Tibial artery (tissue), 4 donors: ENCODE results near the gene PDCD1.

Experiments used
- DNase-seq, 2 donors: peaks; one replicate each; pipeline ENCODE4 v3.0.0-alpha.2; 2019
- H3K27ac ChIP-seq, 2 donors: fragments of 200-600 bp; sonication (generic) in 1 of 2; 1 replicate in 1 of 2; 2 replicates in 1 of 2; pipeline ENCODE4 v1.5.1; 2018 to 2019; ENCODE audit warnings: mild to moderate bottlenecking in 1 of 2
- H3K27me3 ChIP-seq, 2 donors: fragments of 200-600 bp; sonication (generic) in 1 of 2; one replicate each; pipeline versions ENCODE4 v1.5.1 to v1.6.0; 2016 to 2019
- H3K36me3 ChIP-seq, 3 donors: fragments of 200-600 bp; sonication (generic) in 2 of 3; one replicate each; pipeline ENCODE4 v1.5.1; 2016 to 2019; ENCODE audit warnings: mild to moderate bottlenecking in 2 of 3
- H3K4me1 ChIP-seq, 4 donors: fragments of 200-600 bp; sonication (generic) in 2 of 4; 1 replicate in 3 of 4; 2 replicates in 1 of 4; pipeline ENCODE4 v1.5.1; 2016 to 2019
- H3K4me3 ChIP-seq, 2 donors: fragments of 200-600 bp; sonication (generic) in 1 of 2; 1 replicate in 1 of 2; 2 replicates in 1 of 2; pipeline ENCODE4 v1.5.1; 2018 to 2019; ENCODE audit warnings: mild to moderate bottlenecking in 2 of 2
- H3K9me3 ChIP-seq, 3 donors: fragments of 200-600 bp; sonication (generic) in 1 of 3; one replicate each; pipeline ENCODE4 v1.5.1; 2016 to 2019
- intact Hi-C: fragments of 100-400 bp; cut with DNase I; formaldehyde crosslinking; loops from one replicate; pipeline ENCODE4 v1.15.0; 2023; ENCODE audit warnings: low total_unique reads
- TF ChIP-seq, protein P1 (sequence below), 2 experiments: fragments of 200-600 bp in 1 of 2; fragments of 450-650 bp in 1 of 2; IDR thresholded peaks; one replicate each; pipeline ENCODE4 v1.5.1; 2017 to 2019; ENCODE audit warnings: antibody characterized with exemption in 2 of 2, mild to moderate bottlenecking in 1 of 2, moderate library complexity in 1 of 2

Gene PDCD1

DNA sequence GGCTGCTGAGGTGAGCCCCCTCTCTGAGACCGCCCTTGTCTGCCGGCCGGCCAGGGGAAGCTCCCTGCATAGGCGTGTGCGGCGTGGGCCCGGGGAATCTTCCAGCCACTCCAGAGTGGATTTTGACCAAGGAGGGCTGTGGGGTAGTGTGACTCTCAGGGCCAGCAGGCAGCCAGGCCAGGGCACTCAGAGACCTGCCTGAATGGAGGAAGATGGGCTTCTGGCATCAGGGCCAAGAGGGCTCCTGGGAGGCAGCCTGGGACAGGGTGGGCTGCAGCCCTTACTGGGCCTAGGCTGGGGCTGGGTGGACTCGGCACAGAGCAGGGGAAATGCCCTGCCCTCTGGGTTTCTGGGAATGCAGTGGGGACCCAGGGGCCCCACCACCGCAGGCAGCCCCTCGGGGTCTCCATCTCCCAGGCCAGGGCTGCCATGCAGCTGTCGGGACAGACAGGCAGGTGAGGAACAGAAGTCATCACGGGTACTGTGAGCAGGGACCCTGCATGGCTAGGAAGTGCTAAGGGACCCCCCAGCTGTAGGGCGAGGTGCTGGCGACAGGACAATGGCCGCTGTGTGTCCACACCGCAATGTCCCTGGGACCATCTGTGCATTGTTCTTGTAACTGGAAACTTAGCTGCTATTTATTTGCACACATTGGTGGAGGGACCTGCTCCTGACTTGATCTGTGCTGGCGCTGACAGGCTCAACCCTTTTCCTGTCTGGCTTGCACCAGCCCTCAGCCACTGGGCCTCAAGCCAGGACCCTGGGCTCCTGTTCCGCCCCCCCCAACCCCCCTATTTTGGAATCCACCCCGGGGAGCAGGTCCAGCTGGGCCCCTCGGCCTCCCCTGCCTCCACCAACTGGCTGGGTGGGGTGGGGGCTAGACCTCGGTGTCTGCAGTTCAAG is 4.1 kb downstream of the PDCD1 start:
- H3K27ac ChIP-seq, result no peak overlapping the region

DNA sequence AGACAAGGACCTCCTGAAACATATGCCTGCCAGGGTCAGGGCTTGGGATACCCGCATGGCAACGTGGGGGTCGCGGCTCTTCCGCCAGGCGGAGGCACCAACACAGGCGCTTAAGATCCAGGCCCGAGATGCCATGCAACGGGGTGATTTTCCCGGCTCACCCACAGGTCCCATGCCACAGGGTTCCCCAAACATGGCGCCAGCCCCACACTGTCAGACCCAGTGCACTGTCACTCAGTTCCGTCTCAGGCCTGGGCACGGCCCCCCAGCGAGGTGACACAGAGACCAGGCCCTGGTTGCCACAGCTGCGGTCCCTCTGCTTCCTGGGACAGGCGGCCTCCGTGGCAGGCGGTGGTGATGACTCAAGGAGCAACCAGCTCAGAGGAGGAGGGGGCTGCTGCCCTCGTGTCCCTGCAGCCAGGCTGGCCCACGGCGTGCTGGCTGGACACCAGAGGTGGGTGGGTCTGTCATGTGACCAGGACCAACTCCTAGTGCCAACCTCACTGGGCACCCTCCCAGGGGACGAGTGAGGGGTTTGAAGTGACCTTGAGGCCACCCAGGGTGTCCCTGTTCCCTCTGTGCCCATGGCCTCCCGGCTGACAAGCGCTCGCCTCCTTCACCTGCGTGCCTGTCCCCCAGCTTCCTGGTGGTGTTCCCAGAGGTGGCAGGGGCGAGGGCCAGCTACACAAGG is 4.9 kb downstream of the PDCD1 start:
- H3K4me1 ChIP-seq, result peaks cover 0 to under 1% (median under 1%) of the 10 kb centered on the region in 4 donors
- TF ChIP-seq, protein P1, sequence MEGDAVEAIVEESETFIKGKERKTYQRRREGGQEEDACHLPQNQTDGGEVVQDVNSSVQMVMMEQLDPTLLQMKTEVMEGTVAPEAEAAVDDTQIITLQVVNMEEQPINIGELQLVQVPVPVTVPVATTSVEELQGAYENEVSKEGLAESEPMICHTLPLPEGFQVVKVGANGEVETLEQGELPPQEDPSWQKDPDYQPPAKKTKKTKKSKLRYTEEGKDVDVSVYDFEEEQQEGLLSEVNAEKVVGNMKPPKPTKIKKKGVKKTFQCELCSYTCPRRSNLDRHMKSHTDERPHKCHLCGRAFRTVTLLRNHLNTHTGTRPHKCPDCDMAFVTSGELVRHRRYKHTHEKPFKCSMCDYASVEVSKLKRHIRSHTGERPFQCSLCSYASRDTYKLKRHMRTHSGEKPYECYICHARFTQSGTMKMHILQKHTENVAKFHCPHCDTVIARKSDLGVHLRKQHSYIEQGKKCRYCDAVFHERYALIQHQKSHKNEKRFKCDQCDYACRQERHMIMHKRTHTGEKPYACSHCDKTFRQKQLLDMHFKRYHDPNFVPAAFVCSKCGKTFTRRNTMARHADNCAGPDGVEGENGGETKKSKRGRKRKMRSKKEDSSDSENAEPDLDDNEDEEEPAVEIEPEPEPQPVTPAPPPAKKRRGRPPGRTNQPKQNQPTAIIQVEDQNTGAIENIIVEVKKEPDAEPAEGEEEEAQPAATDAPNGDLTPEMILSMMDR (IDR thresholded peaks at IDR 0.05), result no peak
- no peak overlapping the region for H3K4me3 ChIP-seq
- peaks cover 0 to 74% of the 10 kb centered on the region in 2 donors for H3K27me3 ChIP-seq
- no peaks in the 10 kb centered on the region for H3K36me3 ChIP-seq
- no peaks in the 10 kb centered on the region for H3K9me3 ChIP-seq
- H3K27ac ChIP-seq, result no peak overlapping the region
- DNase-seq, result peak in 1 of 2 donors; percentile 63
- intact Hi-C loops, result no loop called here

More for the DNA sequence above, 4.1 kb downstream of the PDCD1 start:
- Histone ChIP-seq H3K36me3 (no peaks in the 10 kb centered on the region), H3K9me3 (no peaks in the 10 kb centered on the region), H3K4me3 (no peak overlapping the region), H3K4me1 (peaks cover 0 to 8% (median 6%) of the 10 kb centered on the region in 4 donors), H3K27me3 (peaks cover 0 to 78% of the 10 kb centered on the region in 2 donors)
- peak in 1 of 2 donors; percentile 9 for DNase-seq
- intact Hi-C loops, result no loop called here
- TF ChIP-seq, protein P1 (IDR thresholded peaks at IDR 0.05), result no peak

DNA sequence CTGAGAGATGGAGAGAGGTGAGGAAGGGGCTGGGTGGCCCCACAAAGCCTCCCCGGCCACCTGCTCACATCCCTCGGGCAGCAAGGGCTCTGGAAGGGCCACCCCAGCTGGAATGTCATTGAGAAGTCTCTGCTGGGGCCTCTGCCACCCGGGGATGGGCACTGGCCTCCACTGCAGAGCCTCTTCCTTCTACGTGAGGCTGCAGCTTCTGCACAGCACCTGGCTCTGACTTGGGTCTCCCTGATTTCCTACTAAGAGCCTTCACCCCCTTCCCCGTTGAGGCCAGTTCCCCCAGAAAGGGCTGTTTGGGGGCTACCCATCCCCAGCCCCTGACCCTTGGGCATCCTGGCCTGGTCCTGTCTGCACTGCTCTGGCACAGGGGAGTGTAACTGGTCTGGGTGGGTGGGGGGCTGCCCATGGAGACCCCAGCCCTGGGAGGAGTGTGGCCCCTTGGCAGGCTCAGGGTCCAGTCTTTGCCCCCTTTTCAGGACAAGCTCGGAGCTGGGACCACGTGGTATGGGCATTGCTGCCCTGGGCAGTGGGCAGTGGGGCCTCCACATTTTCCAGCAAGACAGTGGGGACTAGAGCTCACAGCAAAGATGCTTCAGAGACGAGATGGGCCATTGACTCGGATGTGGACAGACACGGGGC is 5.6 kb downstream of the PDCD1 start:
- H3K36me3 ChIP-seq, result no peaks in the 10 kb centered on the region
- DNase-seq, result peak in 1 of 2 donors; percentile 63
- H3K9me3 ChIP-seq, result no peaks in the 10 kb centered on the region
- H3K4me1 ChIP-seq, result no peaks in the 10 kb centered on the region
- intact Hi-C loops, result no loop called here
- H3K27ac ChIP-seq, result no peak overlapping the region
- H3K27me3 ChIP-seq, result peaks cover 0 to 67% of the 10 kb centered on the region in 2 donors
- no peak overlapping the region for H3K4me3 ChIP-seq
- TF ChIP-seq, protein P1 (IDR thresholded peaks at IDR 0.05), result no peak

DNA sequence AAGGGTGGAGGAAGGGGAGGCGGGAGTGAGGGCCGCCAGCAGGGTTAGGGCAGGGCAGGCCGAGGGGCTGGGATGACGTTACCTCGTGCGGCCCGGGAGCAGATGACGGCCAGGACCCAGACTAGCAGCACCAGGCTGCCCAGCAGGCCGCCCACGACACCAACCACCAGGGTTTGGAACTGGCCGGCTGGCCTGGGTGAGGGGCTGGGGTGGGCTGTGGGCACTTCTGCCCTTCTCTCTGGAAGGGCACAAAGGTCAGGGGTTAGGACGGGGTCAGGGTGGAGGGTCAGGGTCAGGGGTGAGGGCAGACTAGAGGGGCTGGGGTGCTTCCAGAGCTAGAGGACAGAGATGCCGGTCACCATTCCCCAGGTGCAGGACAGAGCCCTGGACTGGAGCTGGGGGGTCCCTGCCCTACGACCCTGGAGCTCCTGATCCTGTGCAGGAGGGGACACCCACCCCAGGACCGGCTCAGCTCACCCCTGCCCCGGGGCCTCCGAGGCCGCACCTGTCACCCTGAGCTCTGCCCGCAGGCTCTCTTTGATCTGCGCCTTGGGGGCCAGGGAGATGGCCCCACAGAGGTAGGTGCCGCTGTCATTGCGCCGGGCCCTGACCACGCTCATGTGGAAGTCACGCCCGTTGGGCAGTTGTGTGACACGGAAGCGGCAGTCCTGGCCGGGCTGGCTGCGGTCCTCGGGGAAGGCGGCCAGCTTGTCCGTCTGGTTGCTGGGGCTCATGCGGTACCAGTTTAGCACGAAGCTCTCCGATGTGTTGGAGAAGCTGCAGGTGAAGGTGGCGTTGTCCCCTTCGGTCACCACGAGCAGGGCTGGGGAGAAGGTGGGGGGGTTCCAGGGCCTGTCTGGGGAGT is 6.3 kb downstream of the PDCD1 start:
- TF ChIP-seq, protein P1 (IDR thresholded peaks at IDR 0.05), result no peak
- H3K4me3 ChIP-seq, result no peak overlapping the region
- no peaks in the 10 kb centered on the region for H3K9me3 ChIP-seq
- H3K27ac ChIP-seq, result no peak overlapping the region
- H3K4me1 ChIP-seq, result no peaks in the 10 kb centered on the region
- H3K27me3 ChIP-seq, result peaks cover 0 to 60% of the 10 kb centered on the region in 2 donors
- DNase-seq, result no peak
- H3K36me3 ChIP-seq, result no peaks in the 10 kb centered on the region
- intact Hi-C loops, result no loop called here
